GM12878 (cell line): ENCODE data around the gene HCN4. TPM values are rescaled to one million over a fixed set of nuclear protein-coding genes. Genes with fewer than 3 reads are reported as not detected.

ENCODE experiments used
- ATAC-seq: fragments of 200-7000 bp; cut with Tn5 transposase; 3 replicates; pipeline ENCODE4 v1.9.1; 2020; ENCODE audit warnings: mild to moderate bottlenecking, moderate library complexity
- BruUV-seq: library from RNA; stranded (reverse); fragments of 400-500 nt; replicated peaks from 2 replicates; lab custom pipeline; 2021; lab: Mats Ljungman, UMichigan
- CTCF ChIA-PET: fragments of 300-600 bp; sonication (Branson Sonifier 250); formaldehyde crosslinking; extraction: SDS; loops from one replicate; lab custom pipeline; 2021; ENCODE audit warnings: inconsistent platforms; lab: Yijun Ruan, JAX
- POLR2A ChIA-PET: fragments of 350-600 bp; formaldehyde crosslinking; extraction: SDS; loops from one replicate; lab custom pipeline; 2021; ENCODE audit warnings: inconsistent platforms; lab: Charles Lee
- RAD21 ChIA-PET: fragments of 300-600 bp; sonication (Branson Sonifier 250); formaldehyde crosslinking; loops from one replicate; lab custom pipeline; 2023; ENCODE audit warnings: antibody characterized with exemption; ENCODE audit not compliant: unreplicated experiment; lab: Charles Lee
- SMC1A ChIA-PET: fragments of 300-600 bp; sonication (Branson Sonifier 250); formaldehyde crosslinking; loops from one replicate; lab custom pipeline; 2023; ENCODE audit not compliant: unreplicated experiment, uncharacterized antibody; lab: Charles Lee
- DNase-seq: peaks from one replicate; pipeline ENCODE4 v3.0.0-alpha.2; 2011; ENCODE audit warnings: low read depth, low spot score
- FAIRE-seq: peaks from 3 replicates; lab custom pipeline; 2011; peaks lifted over from hg19 to GRCh38; lab: Jason Lieb, UNC
- H2AFZ ChIP-seq: 2 replicates; pipeline ENCODE4 v1.6.0; 2011; ENCODE audit warnings: low read depth, low read length, control low read depth; ENCODE audit not compliant: control insufficient read depth
- H3K27ac ChIP-seq: 2 replicates; pipeline ENCODE4 v1.5.1; 2011; ENCODE audit warnings: control low read depth; ENCODE audit not compliant: control insufficient read depth, insufficient read depth
- H3K27me3 ChIP-seq, 2 experiments: replicated peaks in 1 of 2; 2 replicates each; pipeline versions ENCODE4 v1.6.0 to v1.6.1; 2011; ENCODE audit warnings: low read length in 1 of 2; ENCODE audit not compliant: control insufficient read depth in 2 of 2, insufficient read depth in 2 of 2
- H3K36me3 ChIP-seq, 2 experiments: 2 replicates each; pipeline ENCODE4 v1.5.1; 2011; ENCODE audit warnings: low read length in 1 of 2; ENCODE audit not compliant: control insufficient read depth in 2 of 2, insufficient read depth in 2 of 2
- H3K4me1 ChIP-seq: 2 replicates; pipeline ENCODE4 v1.6.1; 2011; ENCODE audit warnings: mild to moderate bottlenecking, low read length, moderate library complexity, mixed read lengths; ENCODE audit not compliant: control insufficient read depth, insufficient read depth
- H3K4me2 ChIP-seq: 2 replicates; pipeline ENCODE4 v1.6.0; 2011; ENCODE audit warnings: control low read depth; ENCODE audit not compliant: control insufficient read depth, insufficient read depth
- H3K4me3 ChIP-seq: fragments of 200-600 bp; sonication (generic); 2 replicates; pipeline ENCODE4 v1.5.1; 2016
- H3K79me2 ChIP-seq: 2 replicates; pipeline ENCODE4 v1.6.0; 2011; ENCODE audit warnings: low read length; ENCODE audit not compliant: control insufficient read depth, insufficient read depth
- H3K9ac ChIP-seq: 2 replicates; pipeline ENCODE4 v1.8.0; 2011; ENCODE audit warnings: low read length, control low read depth, mixed read lengths; ENCODE audit not compliant: control insufficient read depth, insufficient read depth
- H3K9me3 ChIP-seq: replicated peaks from 3 replicates; pipeline ENCODE4 v1.5.1; 2011; ENCODE audit warnings: mild to moderate bottlenecking, low read length; ENCODE audit not compliant: control insufficient read depth, insufficient read depth
- H4K20me1 ChIP-seq: 2 replicates; pipeline ENCODE4 v1.6.0; 2011; ENCODE audit not compliant: control insufficient read depth, insufficient read depth
- BMI1 ChIP-seq: fragments of 450-650 bp; IDR thresholded peaks from 2 replicates; pipeline ENCODE4 v1.6.1; 2016; ENCODE audit warnings: mild to moderate bottlenecking, moderate library complexity, borderline replicate concordance
- CREM ChIP-seq: IDR thresholded peaks from 2 replicates; pipeline ENCODE4 v1.6.1; 2014; ENCODE audit warnings: antibody characterized with exemption, low read depth
- E2F4 ChIP-seq: IDR thresholded peaks from 2 replicates; pipeline ENCODE4 v1.6.1; 2012; ENCODE audit warnings: low read depth, low read length, improper control_type of control experiment
- EGR1 ChIP-seq, 2 experiments: IDR thresholded peaks; 1 replicate in 1 of 2; 2 replicates in 1 of 2; pipeline ENCODE4 v1.6.1; 2011 to 2012; ENCODE audit warnings: low read depth in 2 of 2, low read length in 2 of 2, borderline replicate concordance in 1 of 2, mild to moderate bottlenecking in 1 of 2, moderate library complexity in 1 of 2
- EP300 ChIP-seq, 2 experiments: fragments of 150-350 bp in 1 of 2; IDR thresholded peaks; 2 replicates each; pipeline ENCODE4 v1.6.1; 2011 to 2012; ENCODE audit warnings: low read depth in 2 of 2, low read length in 2 of 2, borderline replicate concordance in 1 of 2, improper control_type of control experiment in 1 of 2, inconsistent platforms in 1 of 2; ENCODE audit not compliant: control insufficient read depth in 1 of 2
- GABPA ChIP-seq: IDR thresholded peaks from 2 replicates; pipeline ENCODE4 v1.6.1; 2014; ENCODE audit warnings: antibody characterized with exemption, low read depth, mild to moderate bottlenecking, inconsistent platforms
- JUND ChIP-seq: IDR thresholded peaks from 2 replicates; pipeline ENCODE4 v1.6.1; 2012; ENCODE audit warnings: low read depth, mild to moderate bottlenecking, low read length, improper control_type of control experiment, moderate library complexity
- MLLT1 ChIP-seq: fragments of 450-650 bp; IDR thresholded peaks from 2 replicates; pipeline ENCODE4 v1.6.1; 2016; ENCODE audit warnings: mild to moderate bottlenecking
- NBN ChIP-seq: fragments of 450-650 bp; IDR thresholded peaks from 2 replicates; pipeline ENCODE4 v1.6.1; 2016
- NFYA ChIP-seq: IDR thresholded peaks from 2 replicates; pipeline ENCODE4 v1.6.1; 2011; ENCODE audit warnings: low read depth, mild to moderate bottlenecking, low read length, improper control_type of control experiment, borderline replicate concordance
- NR2F1 ChIP-seq: fragments of 450-650 bp; conservative IDR thresholded peaks from 2 replicates; pipeline ENCODE4 v1.6.1; 2017; ENCODE audit warnings: mild to moderate bottlenecking
- POLR2AphosphoS2 ChIP-seq: IDR thresholded peaks from 2 replicates; pipeline ENCODE4 v1.6.1; 2011; ENCODE audit warnings: low read depth, mild to moderate bottlenecking, low read length, improper control_type of control experiment, moderate library complexity
- RFX5 ChIP-seq: IDR thresholded peaks from 2 replicates; pipeline ENCODE4 v1.6.1; 2011; ENCODE audit warnings: low read depth, low read length, improper control_type of control experiment
- RUNX3 ChIP-seq: IDR thresholded peaks from 2 replicates; pipeline ENCODE4 v1.6.1; 2012; ENCODE audit warnings: low read length, inconsistent platforms
- SRF ChIP-seq, 2 experiments: IDR thresholded peaks; 2 replicates each; pipeline ENCODE4 v1.6.1; 2011; ENCODE audit warnings: low read depth in 2 of 2, low read length in 2 of 2, mild to moderate bottlenecking in 1 of 2, moderate library complexity in 1 of 2
- TCF12 ChIP-seq: IDR thresholded peaks from 2 replicates; pipeline ENCODE4 v1.6.1; 2011; ENCODE audit warnings: low read depth, mild to moderate bottlenecking, low read length
- USF2 ChIP-seq: IDR thresholded peaks from 2 replicates; pipeline ENCODE4 v1.6.1; 2011; ENCODE audit warnings: low read depth, low read length, improper control_type of control experiment, borderline replicate concordance
- ZNF207 ChIP-seq: fragments of 450-650 bp; IDR thresholded peaks from 2 replicates; pipeline ENCODE4 v1.6.1; 2014; ENCODE audit warnings: antibody characterized with exemption, mild to moderate bottlenecking, borderline replicate concordance
- WGBS: methylation state at CpG from one replicate; pipeline ENCODE4 v1.1.6; 2016; ENCODE audit warnings: low lambda C conversion rate; ENCODE audit not compliant: insufficient replicate concordance, insufficient coverage; ENCODE audit errors: missing lambda C conversion rate; 5-methylcytosine and 5-hydroxymethylcytosine counted together
- in situ Hi-C: fragments of 300-500 bp; cut with MboI; formaldehyde crosslinking; loops from 9 replicates; pipeline ENCODE4 v1.14.3; 2018; ENCODE audit warnings: mixed read lengths
- intact Hi-C: fragments of 100-400 bp; cut with micrococcal nuclease; formaldehyde crosslinking; loops from one replicate; pipeline ENCODE4 v1.14.2; 2022; ENCODE audit not compliant: unreplicated experiment
- polyA plus RNA-seq, 11 experiments: library from polyadenylated mRNA; depleted of rRNA in 4 of 11; unstranded in 6 of 11; stranded (reverse) in 5 of 11; fragments of >200 nt; fragmentation: Nextera tagmentation in 4 of 11; fragmentation: Illumina TruSeq in 1 of 11; extraction: Ambion mirVana in 4 of 11; extraction: Trizol in 1 of 11; gene quantifications; 1 replicate in 1 of 11; 2 replicates in 10 of 11; pipeline versions ENCODE4 v1.2.1 to v1.2.3, GENCODE V29; 2011 to 2016; ENCODE audit warnings: inconsistent platforms in 2 of 11, missing spikeins in 2 of 11, low read depth in 1 of 11
- total RNA-seq, 4 experiments: library from RNA; depleted of rRNA in 3 of 4; stranded (reverse); fragments of >200 nt in 3 of 4; fragmentation: Illumina TruSeq in 1 of 4; extraction: Trizol in 1 of 4; gene quantifications; 2 replicates each; pipeline versions ENCODE4 v1.2.1 to v1.2.3, GENCODE V29; 2013 to 2021

HCN4 gene
- total and polyA plus RNA-seq, 10 of the 15 experiments (the other 5 are each of a cell fraction or from before 2014, with no cell fraction given): 0.03 to 0.10 TPM; not detected in 8

- DNase-seq: no peak
- Histone ChIP-seq H4K20me1 (no peaks in the 10 kb centered on the region), H3K27ac (no peak overlapping the region), H3K27me3 (peaks cover 3 to 10% of the 10 kb centered on the region in 2 experiments; a peak in 3 of 4 replicates), H3K9ac (no peak overlapping the region), H3K4me1 (no peaks in the 10 kb centered on the region), H3K79me2 (no peaks in the 10 kb centered on the region), H3K4me3 (no peak overlapping the region), H3K4me2 (no peak overlapping the region), H3K36me3 (no peaks in the 10 kb centered on the region), H2AFZ (no peak overlapping the region), H3K9me3 (no peaks in the 10 kb centered on the region)
- intact Hi-C loops: no loop called here
- ATAC-seq: no peak
- ChIA-PET RAD21 (no interaction called here), CTCF (no interaction called here), SMC1A (no interaction called here), POLR2A (no interaction called here)
- no TSS peak for BruUV-seq
- TF ChIP-seq ZNF207: no peak
- TF ChIP-seq EP300 (IDR thresholded peaks at IDR 0.05; ENCODE audit: borderline replicate concordance in 1 of 2, control insufficient read depth in 1 of 2, low read depth in 2 of 2, low read length in 2 of 2): no peak
- no peak for TF ChIP-seq RFX5
- TF ChIP-seq MLLT1: no peak
- no peak for TF ChIP-seq JUND
- no peak for TF ChIP-seq NBN
- no peak for TF ChIP-seq RUNX3
- TF ChIP-seq EGR1 (IDR thresholded peaks at IDR 0.05; ENCODE audit: borderline replicate concordance in 1 of 2, low read depth in 2 of 2, low read length in 2 of 2): no peak
- TF ChIP-seq E2F4: no peak
- TF ChIP-seq CREM: no peak
- no peak for TF ChIP-seq NFYA
- no peak for TF ChIP-seq TCF12
- no peak for TF ChIP-seq BMI1
- no peak for TF ChIP-seq NR2F1
- TF ChIP-seq SRF (IDR thresholded peaks at IDR 0.05; ENCODE audit: low read depth in 2 of 2, low read length in 2 of 2): no peak
- no peak for TF ChIP-seq GABPA
- TF ChIP-seq USF2: no peak
- TF ChIP-seq POLR2AphosphoS2: no peak
- FAIRE-seq: no peak
- in situ Hi-C loops: no loop called here
- WGBS: 6% methylated on average over 44 of the region's 44 CpGs
These were observed 466 bp upstream of the HCN4 start for GRCh38 chr15:73369154-73369694.
